ENCODE results near the gene COLEC11.

COLEC11 gene

GRCh38 chr2:3672861-3673678 lies 78.2 kb downstream of the COLEC11 start:
- DNase-seq (ENCODE audit: low read depth in 2 of 2): no peak

- DNase-seq (ENCODE audit: low read depth in 2 of 2): no peak
Measured at GRCh38 chr2:3674066-3674845, 79.3 kb downstream of the COLEC11 start.

GRCh38 chr2:3675687-3676086 lies 80.8 kb downstream of the COLEC11 start:
- DNase-seq (ENCODE audit: low read depth in 2 of 2): no peak

- no peak for DNase-seq (ENCODE audit: low read depth in 2 of 2)
Measured at GRCh38 chr2:3677436-3677835, 82.5 kb downstream of the COLEC11 start.

- DNase-seq (ENCODE audit: low read depth in 2 of 2): no peak
Measured at GRCh38 chr2:3678212-3678611, 83.3 kb downstream of the COLEC11 start.

GRCh38 chr2:3679180-3679579 lies 84.3 kb downstream of the COLEC11 start:
- no peak for DNase-seq (ENCODE audit: low read depth in 2 of 2)

GRCh38 chr2:3679616-3680393 lies 84.9 kb downstream of the COLEC11 start:
- no peak for DNase-seq (ENCODE audit: low read depth in 2 of 2)

- DNase-seq (ENCODE audit: low read depth in 2 of 2): no peak
Measured at GRCh38 chr2:3680548-3681345, 85.8 kb downstream of the COLEC11 start.

- no peak for DNase-seq (ENCODE audit: low read depth in 2 of 2)
Measured at GRCh38 chr2:3681625-3682024, 86.7 kb downstream of the COLEC11 start.

- no peak for DNase-seq (ENCODE audit: low read depth in 2 of 2)
Measured at GRCh38 chr2:3682811-3683210, 87.9 kb downstream of the COLEC11 start.

- no peak for DNase-seq (ENCODE audit: low read depth in 2 of 2)
Measured at GRCh38 chr2:3683748-3684454, 89.0 kb downstream of the COLEC11 start.

- DNase-seq (ENCODE audit: low read depth in 2 of 2): no peak
Measured at GRCh38 chr2:3689998-3690748, 95.3 kb downstream of the COLEC11 start.

- no peak for DNase-seq (ENCODE audit: low read depth in 2 of 2)
Measured at GRCh38 chr2:3692375-3692774, 97.5 kb downstream of the COLEC11 start.
